SK-N-SH treated with all-trans-retinoic acid at 6 μM for 48 hours (cell line): ENCODE measurements around the gene KIF5B.

Source experiments
- ATAC-seq: fragments of 200-7000 bp; cut with Tn5 transposase; 3 replicates; pipeline ENCODE4 v1.9.1; 2020; ENCODE audit warnings: mild to moderate bottlenecking, moderate library complexity
- ARNTL ChIP-seq: fragments of 450-650 bp; formaldehyde crosslinking; IDR thresholded peaks from 2 replicates; pipeline ENCODE4 v1.5.0; 2020; ENCODE audit warnings: low read depth, mild to moderate bottlenecking, moderate library complexity, borderline replicate concordance
- BACH2 ChIP-seq: fragments of 250-450 bp; sonication (Bioruptor Pico); IDR thresholded peaks from 2 replicates; pipeline ENCODE4 v1.9.0; 2021; ENCODE audit warnings: mild to moderate bottlenecking, borderline replicate concordance
- CREB5 ChIP-seq: fragments of 250-450 bp; sonication (Bioruptor Pico); IDR thresholded peaks from 2 replicates; pipeline ENCODE4 v1.5.1; 2020; ENCODE audit warnings: low read depth, mild to moderate bottlenecking, moderate library complexity
- CSDC2 ChIP-seq: fragments of 250-450 bp; sonication (Bioruptor Pico); IDR thresholded peaks from 2 replicates; pipeline ENCODE4 v1.5.0; 2020; ENCODE audit warnings: mild to moderate bottlenecking, moderate library complexity
- CSRNP3 ChIP-seq: fragments of 250-450 bp; sonication (Bioruptor Pico); IDR thresholded peaks from 2 replicates; pipeline ENCODE4 v1.5.1; 2021; ENCODE audit warnings: mild to moderate bottlenecking, moderate library complexity
- GLIS3 ChIP-seq: fragments of 250-450 bp; sonication (Bioruptor Pico); IDR thresholded peaks from 2 replicates; pipeline ENCODE4 v1.5.0; 2020; ENCODE audit warnings: mild to moderate bottlenecking, moderate library complexity
- ISL1 ChIP-seq: fragments of 250-450 bp; sonication (Bioruptor Pico); IDR thresholded peaks from 2 replicates; pipeline ENCODE4 v2.1.2; 2022; ENCODE audit warnings: mild to moderate bottlenecking, moderate library complexity
- OSR1 ChIP-seq: fragments of 250-450 bp; sonication (Bioruptor Pico); IDR thresholded peaks from 2 replicates; pipeline ENCODE4 v1.8.0; 2022; ENCODE audit warnings: moderate library complexity, mild to moderate bottlenecking, inconsistent platforms
- PATZ1 ChIP-seq: fragments of 250-450 bp; sonication (Bioruptor Pico); IDR thresholded peaks from 2 replicates; pipeline ENCODE4 v1.8.0; 2020; ENCODE audit warnings: mild to moderate bottlenecking, moderate library complexity, borderline replicate concordance
- POU6F1 ChIP-seq: fragments of 250-450 bp; sonication (Bioruptor Pico); IDR thresholded peaks from 2 replicates; pipeline ENCODE4 v1.8.0; 2021; ENCODE audit warnings: low read depth, mild to moderate bottlenecking, moderate library complexity, borderline replicate concordance
- PPARA ChIP-seq: fragments of 250-450 bp; sonication (Bioruptor Pico); IDR thresholded peaks from 2 replicates; pipeline ENCODE4 v1.5.0; 2020; ENCODE audit warnings: mild to moderate bottlenecking, borderline replicate concordance
- RARB ChIP-seq: fragments of 250-450 bp; sonication (Bioruptor Pico); IDR thresholded peaks from 2 replicates; pipeline ENCODE4 v1.8.0; 2021; ENCODE audit warnings: mild to moderate bottlenecking, moderate library complexity
- SNAI2 ChIP-seq: fragments of 250-450 bp; sonication (Bioruptor Pico); IDR thresholded peaks from 2 replicates; pipeline ENCODE4 v1.5.0; 2020; ENCODE audit warnings: mild to moderate bottlenecking, moderate library complexity
- TOX ChIP-seq: fragments of 250-450 bp; sonication (Bioruptor Pico); IDR thresholded peaks from 2 replicates; pipeline ENCODE4 v1.8.0; 2021; ENCODE audit warnings: mild to moderate bottlenecking, moderate library complexity, borderline replicate concordance
- TSHZ2 ChIP-seq: fragments of 250-450 bp; sonication (Bioruptor Pico); IDR thresholded peaks from 2 replicates; pipeline ENCODE4 v1.5.0; 2020; ENCODE audit warnings: mild to moderate bottlenecking, moderate library complexity
- ZC3H10 ChIP-seq: fragments of 250-450 bp; sonication (Bioruptor Pico); IDR thresholded peaks from 2 replicates; pipeline ENCODE4 v1.5.1; 2021; ENCODE audit warnings: mild to moderate bottlenecking, moderate library complexity
- ZFP3 ChIP-seq: fragments of 250-450 bp; sonication (Bioruptor Pico); IDR thresholded peaks from 2 replicates; pipeline ENCODE4 v1.5.0; 2020; ENCODE audit warnings: mild to moderate bottlenecking, moderate library complexity
- ZNF565 ChIP-seq: fragments of 450-650 bp; formaldehyde crosslinking; conservative IDR thresholded peaks from 2 replicates; pipeline ENCODE4 v1.5.0; 2020; ENCODE audit warnings: low read depth, mild to moderate bottlenecking, moderate library complexity
- ZNF70 ChIP-seq: fragments of 450-650 bp; formaldehyde crosslinking; IDR thresholded peaks from 2 replicates; pipeline ENCODE4 v1.5.0; 2020; ENCODE audit warnings: mild to moderate bottlenecking, moderate library complexity
- ZNF8 ChIP-seq: fragments of 450-650 bp; formaldehyde crosslinking; IDR thresholded peaks from 2 replicates; pipeline ENCODE4 v1.5.0; 2020; ENCODE audit warnings: mild to moderate bottlenecking, moderate library complexity

Gene KIF5B

GRCh38 chr10:32028710-32029109 is 27.5 kb downstream of the KIF5B start:
- ATAC-seq = no peak

GRCh38 chr10:32023264-32023663 is 33.0 kb downstream of the KIF5B start:
- no peak for ATAC-seq
- TF ChIP-seq ARNTL (CRISPR knock-in tag) = no peak
- no peak for TF ChIP-seq POU6F1 (CRISPR knock-in tag)
- TF ChIP-seq CSRNP3 (CRISPR knock-in tag) = no peak
- no peak for TF ChIP-seq PATZ1 (CRISPR knock-in tag)
- TF ChIP-seq RARB (CRISPR knock-in tag) = no peak
- no peak for TF ChIP-seq CSDC2 (CRISPR knock-in tag)
- no peak for TF ChIP-seq ZC3H10 (CRISPR knock-in tag)
- TF ChIP-seq SNAI2 (CRISPR knock-in tag) = no peak
- no peak for TF ChIP-seq ZNF565 (CRISPR knock-in tag)
- no peak for TF ChIP-seq CREB5 (CRISPR knock-in tag)
- TF ChIP-seq ZNF70 (CRISPR knock-in tag) = no peak
- TF ChIP-seq PPARA (CRISPR knock-in tag) = no peak
- no peak for TF ChIP-seq TOX
- no peak for TF ChIP-seq BACH2 (CRISPR knock-in tag)
- no peak for TF ChIP-seq TSHZ2
- no peak for TF ChIP-seq OSR1 (CRISPR knock-in tag)
- no peak for TF ChIP-seq GLIS3 (CRISPR knock-in tag)
- no peak for TF ChIP-seq ISL1 (CRISPR knock-in tag)
- TF ChIP-seq ZNF8 (CRISPR knock-in tag) = no peak

More at GRCh38 chr10:32028710-32029109, 27.5 kb downstream of the KIF5B start:
- TF ChIP-seq TOX (no peak), ZFP3 (no peak), ISL1 (CRISPR knock-in tag) (peak; percentile 65)

GRCh38 chr10:32017044-32017443 is 39.2 kb downstream of the KIF5B start:
- TF ChIP-seq SNAI2 (CRISPR knock-in tag) (no peak), POU6F1 (CRISPR knock-in tag) (no peak), CSRNP3 (CRISPR knock-in tag) (no peak), ZNF565 (CRISPR knock-in tag) (no peak), BACH2 (CRISPR knock-in tag) (no peak), TSHZ2 (no peak), OSR1 (CRISPR knock-in tag) (no peak), ZFP3 (no peak), ISL1 (CRISPR knock-in tag) (no peak), GLIS3 (CRISPR knock-in tag) (no peak), TOX (no peak), ARNTL (CRISPR knock-in tag) (no peak)
- TF ChIP-seq, all 23 proteins: peak for 0
- ATAC-seq = no peak
